ENCODE results near the gene FBLN5.

DNA sequence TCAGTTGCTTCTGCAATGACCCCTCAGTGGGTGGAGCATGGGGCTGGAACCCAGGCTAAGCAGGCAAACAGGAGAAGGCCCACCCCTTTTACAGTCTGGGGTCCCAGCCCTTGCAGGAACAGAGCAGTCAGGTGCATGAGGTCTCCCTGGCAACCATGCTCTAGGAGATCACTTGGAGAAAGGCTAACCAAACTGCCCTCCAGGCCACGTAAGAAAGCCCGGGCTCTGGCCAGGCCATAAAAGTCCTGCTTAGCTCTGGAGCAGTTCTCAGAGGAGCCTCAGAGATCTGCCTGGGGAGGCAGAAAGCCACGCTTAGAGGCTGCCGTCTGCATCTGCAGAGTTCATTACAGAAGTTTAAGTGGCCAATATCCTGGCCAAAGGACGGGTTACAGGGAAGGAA lies 65.1 kb downstream of the FBLN5 start:
- TF ChIP-seq, protein P1, sequence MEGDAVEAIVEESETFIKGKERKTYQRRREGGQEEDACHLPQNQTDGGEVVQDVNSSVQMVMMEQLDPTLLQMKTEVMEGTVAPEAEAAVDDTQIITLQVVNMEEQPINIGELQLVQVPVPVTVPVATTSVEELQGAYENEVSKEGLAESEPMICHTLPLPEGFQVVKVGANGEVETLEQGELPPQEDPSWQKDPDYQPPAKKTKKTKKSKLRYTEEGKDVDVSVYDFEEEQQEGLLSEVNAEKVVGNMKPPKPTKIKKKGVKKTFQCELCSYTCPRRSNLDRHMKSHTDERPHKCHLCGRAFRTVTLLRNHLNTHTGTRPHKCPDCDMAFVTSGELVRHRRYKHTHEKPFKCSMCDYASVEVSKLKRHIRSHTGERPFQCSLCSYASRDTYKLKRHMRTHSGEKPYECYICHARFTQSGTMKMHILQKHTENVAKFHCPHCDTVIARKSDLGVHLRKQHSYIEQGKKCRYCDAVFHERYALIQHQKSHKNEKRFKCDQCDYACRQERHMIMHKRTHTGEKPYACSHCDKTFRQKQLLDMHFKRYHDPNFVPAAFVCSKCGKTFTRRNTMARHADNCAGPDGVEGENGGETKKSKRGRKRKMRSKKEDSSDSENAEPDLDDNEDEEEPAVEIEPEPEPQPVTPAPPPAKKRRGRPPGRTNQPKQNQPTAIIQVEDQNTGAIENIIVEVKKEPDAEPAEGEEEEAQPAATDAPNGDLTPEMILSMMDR (IDR thresholded peaks at IDR 0.05; ENCODE audit: extremely low read depth in 1 of 2, insufficient read depth in 1 of 2, low read depth in 1 of 2, low read length in 2 of 2): no peak
- TF ChIP-seq POLR2A (IDR thresholded peaks at IDR 0.05; ENCODE audit: low read depth, low read length) (no peak), EZH2 (IDR thresholded peaks at IDR 0.05; ENCODE audit: borderline replicate concordance, low read depth, low read length, severe bottlenecking) (no peak), MAX (IDR thresholded peaks at IDR 0.05; ENCODE audit: insufficient read depth, insufficient read length) (no peak), POLR2AphosphoS5 (IDR thresholded peaks at IDR 0.05; ENCODE audit: insufficient read depth, low read depth, low read length) (no peak), GATA2 (IDR thresholded peaks at IDR 0.05; ENCODE audit: insufficient read depth, insufficient read length, low read depth, low read length) (no peak), MYC (IDR thresholded peaks at IDR 0.05; ENCODE audit: low read depth, low read length) (no peak), JUN (IDR thresholded peaks at IDR 0.05; ENCODE audit: borderline replicate concordance, insufficient read depth, insufficient read length, low read depth) (no peak), FOS (IDR thresholded peaks at IDR 0.05; ENCODE audit: borderline replicate concordance, insufficient read depth, low read length) (no peak)

All from endothelial cell of umbilical vein (primary cell).